Tibial nerve (tissue), 4 donors: ENCODE results near the gene SNX30.

ENCODE experiments used
- EP300 ChIP-seq, 2 donors: sonication (generic); formaldehyde crosslinking; IDR thresholded peaks; one replicate each; pipeline ENCODE4 v1.6.1; 2017; ENCODE audit warnings: antibody characterized with exemption in 2 of 2, mild to moderate bottlenecking in 1 of 2
- POLR2A ChIP-seq, 2 donors: fragments of 450-650 bp; IDR thresholded peaks; one replicate each; pipeline ENCODE4 v1.6.1; 2017; ENCODE audit warnings: antibody characterized with exemption in 2 of 2, mild to moderate bottlenecking in 2 of 2, moderate library complexity in 2 of 2
- TF ChIP-seq, protein P1 (sequence below), 5 experiments: fragments of 200-600 bp in 3 of 5; fragments of 450-650 bp in 2 of 5; sonication (generic) in 3 of 5; IDR thresholded peaks; one replicate each; pipeline ENCODE4 v1.5.1; 2016 to 2019; ENCODE audit warnings: antibody characterized with exemption in 5 of 5, mild to moderate bottlenecking in 3 of 5, moderate library complexity in 2 of 5

DNA sequence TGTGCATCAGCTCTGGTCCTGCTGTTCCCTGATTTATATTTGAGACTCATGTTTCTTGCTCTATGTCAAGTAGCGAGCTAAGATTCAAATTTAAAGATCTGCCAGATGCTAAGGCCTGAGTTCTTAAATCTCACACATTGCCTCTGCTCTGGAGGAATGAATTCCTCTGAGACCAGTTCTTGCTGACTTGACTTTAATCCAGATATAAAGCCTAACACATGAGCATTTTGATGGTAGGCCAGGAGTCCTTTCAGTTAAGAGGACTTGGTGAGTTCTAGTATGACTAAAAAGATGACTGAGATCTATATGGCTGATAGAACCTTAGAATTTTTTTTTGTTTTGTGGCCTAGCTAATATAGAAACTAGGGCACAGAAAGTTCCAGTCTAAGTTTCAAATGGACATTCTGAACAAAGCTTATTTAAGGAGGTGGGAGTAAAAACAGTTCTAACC, 31.3 kb upstream of the SNX30 start:
- TF ChIP-seq, protein P1, sequence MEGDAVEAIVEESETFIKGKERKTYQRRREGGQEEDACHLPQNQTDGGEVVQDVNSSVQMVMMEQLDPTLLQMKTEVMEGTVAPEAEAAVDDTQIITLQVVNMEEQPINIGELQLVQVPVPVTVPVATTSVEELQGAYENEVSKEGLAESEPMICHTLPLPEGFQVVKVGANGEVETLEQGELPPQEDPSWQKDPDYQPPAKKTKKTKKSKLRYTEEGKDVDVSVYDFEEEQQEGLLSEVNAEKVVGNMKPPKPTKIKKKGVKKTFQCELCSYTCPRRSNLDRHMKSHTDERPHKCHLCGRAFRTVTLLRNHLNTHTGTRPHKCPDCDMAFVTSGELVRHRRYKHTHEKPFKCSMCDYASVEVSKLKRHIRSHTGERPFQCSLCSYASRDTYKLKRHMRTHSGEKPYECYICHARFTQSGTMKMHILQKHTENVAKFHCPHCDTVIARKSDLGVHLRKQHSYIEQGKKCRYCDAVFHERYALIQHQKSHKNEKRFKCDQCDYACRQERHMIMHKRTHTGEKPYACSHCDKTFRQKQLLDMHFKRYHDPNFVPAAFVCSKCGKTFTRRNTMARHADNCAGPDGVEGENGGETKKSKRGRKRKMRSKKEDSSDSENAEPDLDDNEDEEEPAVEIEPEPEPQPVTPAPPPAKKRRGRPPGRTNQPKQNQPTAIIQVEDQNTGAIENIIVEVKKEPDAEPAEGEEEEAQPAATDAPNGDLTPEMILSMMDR (IDR thresholded peaks at IDR 0.05) = no peak
- TF ChIP-seq POLR2A (IDR thresholded peaks at IDR 0.05) (no peak), EP300 (IDR thresholded peaks at IDR 0.05) (no peak)
